ENCODE results near the gene NCF2.
"Not testable (repeated sequence)": the region's sequence is repeated elsewhere in the genome, so short reads cannot be mapped to it uniquely, and the experiment has no call there.

The NCF2 gene

GRCh38 chr1:183590244-183591191 lies at the start of gene NCF2:
Gene NCF2 (minus strand): TSS chr1:183590459. CDS start chr1:183590329, 130 bp downstream.
- DNase-seq (ENCODE audit: low read depth in 3 of 3) = no peak

- DNase-seq (ENCODE audit: low read depth in 3 of 3) = no peak
Observed at GRCh38 chr1:183638649-183639387, 48.6 kb upstream of the NCF2 start.

- no peak for DNase-seq (ENCODE audit: low read depth in 3 of 3)
Observed at GRCh38 chr1:183636783-183637182, 46.5 kb upstream of the NCF2 start.

- DNase-seq (ENCODE audit: low read depth in 3 of 3) = no peak
Observed at GRCh38 chr1:183636334-183636682, 46.0 kb upstream of the NCF2 start.

GRCh38 chr1:183635606-183636333 lies 45.5 kb upstream of the NCF2 start, which contains the start of gene ARPC5:
Gene ARPC5 (minus strand): TSS chr1:183635783. CDS start chr1:183635659, 124 bp downstream.
- peak; percentile 94 to 96 (median 95) for DNase-seq (ENCODE audit: low read depth in 3 of 3)

- peak in 1 of 3 experiments; percentile 6 for DNase-seq (ENCODE audit: low read depth in 3 of 3)
Observed at GRCh38 chr1:183635099-183635605, 44.9 kb upstream of the NCF2 start.

- no peak for DNase-seq (ENCODE audit: low read depth in 3 of 3)
Observed at GRCh38 chr1:183634429-183635065, 44.3 kb upstream of the NCF2 start.

GRCh38 chr1:183633676-183634343 lies 43.6 kb upstream of the NCF2 start:
- no peak for DNase-seq (ENCODE audit: low read depth in 3 of 3)

- DNase-seq (ENCODE audit: low read depth in 3 of 3) = no peak
Observed at GRCh38 chr1:183632964-183633363, 42.7 kb upstream of the NCF2 start.

- no peak for DNase-seq (ENCODE audit: low read depth in 3 of 3)
Observed at GRCh38 chr1:183632114-183632513, 41.9 kb upstream of the NCF2 start.

- no peak for DNase-seq (ENCODE audit: low read depth in 3 of 3)
Observed at GRCh38 chr1:183630748-183631147, 40.5 kb upstream of the NCF2 start.

GRCh38 chr1:183628537-183628936 lies 38.3 kb upstream of the NCF2 start:
- DNase-seq (ENCODE audit: low read depth in 3 of 3) = no peak

GRCh38 chr1:183626236-183626635 lies 36.0 kb upstream of the NCF2 start:
- DNase-seq (ENCODE audit: low read depth in 3 of 3) = not testable (repeated sequence)

- DNase-seq (ENCODE audit: low read depth in 3 of 3) = peak in 2 of 3 experiments; percentile 13 to 18
Observed at GRCh38 chr1:183622884-183623785, 32.9 kb upstream of the NCF2 start.

GRCh38 chr1:183622013-183622412 lies 31.8 kb upstream of the NCF2 start:
- no peak for DNase-seq (ENCODE audit: low read depth in 3 of 3)

- no peak for DNase-seq (ENCODE audit: low read depth in 3 of 3)
Observed at GRCh38 chr1:183620311-183620710, 30.1 kb upstream of the NCF2 start.

- no peak for DNase-seq (ENCODE audit: low read depth in 3 of 3)
Observed at GRCh38 chr1:183619781-183620180, 29.5 kb upstream of the NCF2 start.

- not testable (repeated sequence) for DNase-seq (ENCODE audit: low read depth in 3 of 3)
Observed at GRCh38 chr1:183618202-183618601, 27.9 kb upstream of the NCF2 start.

- DNase-seq (ENCODE audit: low read depth in 3 of 3) = not testable (repeated sequence)
Observed at GRCh38 chr1:183612975-183613374, 22.7 kb upstream of the NCF2 start.

- no peak for DNase-seq (ENCODE audit: low read depth in 3 of 3)
Observed at GRCh38 chr1:183612407-183612806, 22.1 kb upstream of the NCF2 start.

Measured in stimulated activated CD4-positive, alpha-beta T cell treated with anti-CD3 and anti-CD28 coated beads, TNF-alpha, amount 100 ng/mL, for 4 hours (primary cell).